ENCODE measurements around the gene CNGA3. TPM values are rescaled to one million over a fixed set of nuclear protein-coding genes. Genes with fewer than 3 reads are reported as not detected.

The CNGA3 gene
- total RNA-seq, 2 experiments from 2014 or later, result not detected

GRCh38 chr2:98436734-98437133, 90.5 kb downstream of the CNGA3 start:
- no TSS peak for BruUV-seq (replicated peaks)
- intact Hi-C loops (cut with micrococcal nuclease; ENCODE audit: unreplicated experiment), result no loop called here
- no peaks in the 10 kb centered on the region for H3K9me2 ChIP-seq (ENCODE audit: insufficient read depth, low read length)

GRCh38 chr2:98438190-98439133, 92.2 kb downstream of the CNGA3 start:
- Histone ChIP-seq H3K4me2 (ENCODE audit: low read length) (no peak overlapping the region), H3K9me3 (ENCODE audit: low read length) (peaks cover 7% of the 10 kb centered on the region), H4K20me1 (ENCODE audit: insufficient read depth, low read length) (no peaks in the 10 kb centered on the region), H3K9me2 (ENCODE audit: insufficient read depth, low read length) (no peaks in the 10 kb centered on the region), H3K4me1 (ENCODE audit: insufficient read depth, low read length, poor library complexity, severe bottlenecking) (peaks cover 4% of the 10 kb centered on the region), H3K36me3 (ENCODE audit: insufficient read depth, low read length) (no peaks in the 10 kb centered on the region), H3K79me2 (ENCODE audit: insufficient read depth, low read depth, low read length) (no peaks in the 10 kb centered on the region), H3K4me3 (ENCODE audit: low read depth, low read length, poor library complexity, severe bottlenecking) (no peak overlapping the region), H3K27ac (ENCODE audit: low read depth, low read length, poor library complexity, severe bottlenecking) (no peak overlapping the region), H2AFZ (ENCODE audit: low read length) (no peak overlapping the region)
- intact Hi-C loops (cut with micrococcal nuclease; ENCODE audit: unreplicated experiment), result no loop called here
- TF ChIP-seq EZH2phosphoT487 (IDR thresholded peaks at IDR 0.05; ENCODE audit: borderline replicate concordance, low read depth, low read length), result no peak
- TF ChIP-seq CTCF (conservative IDR thresholded peaks at IDR 0.05; ENCODE audit: low read length), result no peak
- POLR2A ChIA-PET, result no interaction called here
- no TSS peak for BruUV-seq (replicated peaks)
- CTCF ChIA-PET (ENCODE audit: unreplicated experiment), result no interaction called here
- no peak for DNase-seq (ENCODE audit: low spot score)

More at GRCh38 chr2:98436734-98437133, 90.5 kb downstream of the CNGA3 start:
- no peaks in the 10 kb centered on the region for H4K20me1 ChIP-seq (ENCODE audit: insufficient read depth, low read length)
- CTCF ChIA-PET (ENCODE audit: unreplicated experiment), result no interaction called here
- no peak overlapping the region for H3K4me3 ChIP-seq (ENCODE audit: low read depth, low read length, poor library complexity, severe bottlenecking)
- H2AFZ ChIP-seq (ENCODE audit: low read length), result no peak overlapping the region
- POLR2A ChIA-PET, result no interaction called here
- no peak for TF ChIP-seq CTCF (conservative IDR thresholded peaks at IDR 0.05; ENCODE audit: low read length)
- TF ChIP-seq EZH2phosphoT487 (IDR thresholded peaks at IDR 0.05; ENCODE audit: borderline replicate concordance, low read depth, low read length), result no peak
- peaks cover 4% of the 10 kb centered on the region for H3K4me1 ChIP-seq (ENCODE audit: insufficient read depth, low read length, poor library complexity, severe bottlenecking)
- no peak for DNase-seq (ENCODE audit: low spot score)
- no peaks in the 10 kb centered on the region for H3K36me3 ChIP-seq (ENCODE audit: insufficient read depth, low read length)
- no peak overlapping the region for H3K27ac ChIP-seq (ENCODE audit: low read depth, low read length, poor library complexity, severe bottlenecking)
- no peaks in the 10 kb centered on the region for H3K79me2 ChIP-seq (ENCODE audit: insufficient read depth, low read depth, low read length)
- no peak overlapping the region for H3K4me2 ChIP-seq (ENCODE audit: low read length)
- H3K9me3 ChIP-seq (ENCODE audit: low read length), result peaks cover 20% of the 10 kb centered on the region

Measured in OCI-LY7 (cell line).